Measurements from ENCODE around the gene VSTM2L. TPM values are rescaled to one million over a fixed set of nuclear protein-coding genes. Genes with fewer than 3 reads are reported as not detected.

The VSTM2L gene
- total and polyA plus RNA-seq, 9 of the 15 experiments (the other 6 are each of a cell fraction or from before 2014, with no cell fraction given): not detected

DNA sequence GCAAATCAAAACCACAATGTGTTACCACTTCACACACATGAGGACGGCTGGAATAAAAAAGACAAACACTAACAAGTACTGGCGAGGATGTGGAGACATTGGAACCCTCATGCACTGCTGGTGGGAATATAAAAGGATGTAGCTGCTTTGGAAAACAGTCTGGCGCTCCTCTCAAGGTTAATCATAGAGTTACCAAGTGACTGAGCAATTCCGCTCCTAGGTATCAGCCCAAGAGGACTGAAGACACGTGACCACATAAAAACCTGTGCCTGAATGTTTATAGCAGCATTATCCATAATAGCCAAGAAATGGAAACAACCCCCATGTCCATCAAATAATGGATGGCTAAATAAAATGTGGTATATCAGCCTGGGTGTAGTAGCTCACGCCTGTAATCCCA, 45.0 kb downstream of the VSTM2L start:
- Histone ChIP-seq H3K9me3 (replicated peaks; ENCODE audit: control insufficient read depth, insufficient read depth, low read depth, low read length) (0 out of 2 replicates have a peak, but pooled peaks cover 2% of the 10 kb centered on the region), H3K27ac (ENCODE audit: extremely low read depth, low read depth, low read length) (no peak overlapping the region), H3K4me3 (no peak overlapping the region), H3K79me2 (ENCODE audit: control insufficient read depth, insufficient read depth, low read length) (no peaks in the 10 kb centered on the region), H3K27me3 (ENCODE audit: control insufficient read depth in 2 of 2, insufficient read depth in 2 of 2, low read length in 2 of 2) (peaks cover 15 to 54% of the 10 kb centered on the region in 2 experiments), H3K36me3 (ENCODE audit: control insufficient read depth, insufficient read depth, low read length) (no peaks in the 10 kb centered on the region), H4K20me1 (replicated peaks; ENCODE audit: control insufficient read depth, insufficient read depth, low read length) (no peaks in the 10 kb centered on the region), H3K9me1 (ENCODE audit: control insufficient read depth, insufficient read depth, low read length) (no peaks in the 10 kb centered on the region), H2AFZ (ENCODE audit: low read depth, low read length) (no peak overlapping the region), H3K4me2 (ENCODE audit: insufficient read depth, low read length) (no peak overlapping the region), H3K9ac (ENCODE audit: insufficient read depth in 1 of 2, low read depth in 2 of 2, low read length in 2 of 2) (no peak overlapping the region), H3K4me1 (replicated peaks in 1 of 2; ENCODE audit: control insufficient read depth in 2 of 2, insufficient read depth in 2 of 2, low read length in 2 of 2) (peaks cover 0 to 8% of the 10 kb centered on the region in 2 experiments; a peak in 2 of 5 replicates)
- ATAC-seq: no peak
- intact Hi-C loops (cut with micrococcal nuclease): no loop called here
- FAIRE-seq: no peak
- DNase-seq (ENCODE audit: extremely low read depth in 1 of 4, low spot score in 3 of 4): no peak
- in situ Hi-C loops (cut with MboI): no loop called here
- under 1% methylated on average over 6 of the region's 6 CpGs for WGBS (ENCODE audit: insufficient coverage, low coverage, missing lambda C conversion rate)
- CTCF ChIA-PET (ENCODE audit: low intra/inter-chr PET ratio): no interaction called here
- TF ChIP-seq ZNF133 (CRISPR knock-in tag; IDR thresholded peaks at IDR 0.05) (no peak), SRSF1 (IDR thresholded peaks at IDR 0.05; ENCODE audit: low read depth, low read length) (no peak), SNRNP70 (optimal IDR thresholded peaks at IDR 0.05; ENCODE audit: low read depth, low read length) (no peak), FUS (optimal IDR thresholded peaks at IDR 0.05; ENCODE audit: low read depth, low read length) (no peak)
- TF ChIP-seq, protein P1, sequence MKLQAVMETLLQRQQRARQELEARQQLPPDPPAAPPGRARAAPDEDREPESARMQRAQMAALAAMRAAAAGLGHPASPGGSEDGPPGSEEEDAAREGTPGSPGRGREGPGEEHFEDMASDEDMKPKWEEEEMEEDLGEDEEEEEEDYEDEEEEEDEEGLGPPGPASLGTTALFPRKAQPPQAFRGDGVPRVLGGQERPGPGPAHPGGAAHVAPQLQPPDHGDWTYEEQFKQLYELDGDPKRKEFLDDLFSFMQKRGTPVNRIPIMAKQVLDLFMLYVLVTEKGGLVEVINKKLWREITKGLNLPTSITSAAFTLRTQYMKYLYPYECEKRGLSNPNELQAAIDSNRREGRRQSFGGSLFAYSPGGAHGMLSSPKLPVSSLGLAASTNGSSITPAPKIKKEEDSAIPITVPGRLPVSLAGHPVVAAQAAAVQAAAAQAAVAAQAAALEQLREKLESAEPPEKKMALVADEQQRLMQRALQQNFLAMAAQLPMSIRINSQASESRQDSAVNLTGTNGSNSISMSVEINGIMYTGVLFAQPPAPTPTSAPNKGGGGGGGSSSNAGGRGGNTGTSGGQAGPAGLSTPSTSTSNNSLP (IDR thresholded peaks at IDR 0.05; ENCODE audit: borderline replicate concordance, low read depth, low read length): no peak
- POLR2A ChIA-PET: no interaction called here
- BruUV-seq (replicated peaks): no TSS peak

All from K562 (cell line).